Progenitor cell of endocrine pancreas (in vitro differentiated cells): ENCODE measurements around the gene ARHGEF18. TPM values are rescaled to one million over a fixed set of nuclear protein-coding genes. Genes with fewer than 3 reads are reported as not detected.
"Not testable (repeated sequence)": the region's sequence is repeated elsewhere in the genome, so short reads cannot be mapped to it uniquely, and the experiment has no call there.

Source experiments
- DNase-seq: peaks from one replicate; pipeline ENCODE4 v3.0.0; 2021; ENCODE audit warnings: low spot score; ENCODE audit not compliant: unreplicated experiment
- H3K27ac Mint-ChIP-seq: 2 replicates; pipeline ENCODE4 v1.8.0; 2021; ENCODE audit warnings: mild to moderate bottlenecking, moderate library complexity, mixed read lengths
- H3K27me3 Mint-ChIP-seq: 2 replicates; pipeline ENCODE4 v1.8.0; 2021; ENCODE audit warnings: mixed read lengths
- H3K36me3 Mint-ChIP-seq: 2 replicates; pipeline ENCODE4 v1.8.0; 2022; ENCODE audit warnings: mixed read lengths; ENCODE audit not compliant: insufficient read depth
- H3K4me1 Mint-ChIP-seq: 2 replicates; pipeline ENCODE4 v1.8.0; 2021; ENCODE audit warnings: low read depth, mixed read lengths
- H3K4me3 Mint-ChIP-seq: 2 replicates; pipeline ENCODE4 v1.8.0; 2021; ENCODE audit warnings: low read depth, mild to moderate bottlenecking, moderate library complexity, mixed read lengths
- H3K9me3 Mint-ChIP-seq: 2 replicates; pipeline ENCODE4 v1.8.0; 2021; ENCODE audit warnings: low read depth, mixed read lengths
- CTCF ChIP-seq: fragments of 200-600 bp; sonication (generic); IDR thresholded peaks from one replicate; pipeline ENCODE4 v1.5.0; 2021; ENCODE audit warnings: antibody characterized with exemption, mild to moderate bottlenecking; ENCODE audit not compliant: unreplicated experiment
- long read RNA-seq: library from polyadenylated mRNA; unstranded; transcript quantifications from one replicate; pipeline ENCODE4 v2.0.0, GENCODE V29; 2020
- total RNA-seq: library from RNA; stranded (reverse); gene quantifications from 2 replicates; pipeline ENCODE4 v1.2.1, GENCODE V29; 2021

ARHGEF18 gene
- 53.4 and 60.8 TPM in 2 replicates for total RNA-seq
- long read RNA-seq, partial matches to known transcripts: 0 of 3 reads
- long read RNA-seq, other reads (novel, unspliced or antisense): 3 of 3 reads

DNA sequence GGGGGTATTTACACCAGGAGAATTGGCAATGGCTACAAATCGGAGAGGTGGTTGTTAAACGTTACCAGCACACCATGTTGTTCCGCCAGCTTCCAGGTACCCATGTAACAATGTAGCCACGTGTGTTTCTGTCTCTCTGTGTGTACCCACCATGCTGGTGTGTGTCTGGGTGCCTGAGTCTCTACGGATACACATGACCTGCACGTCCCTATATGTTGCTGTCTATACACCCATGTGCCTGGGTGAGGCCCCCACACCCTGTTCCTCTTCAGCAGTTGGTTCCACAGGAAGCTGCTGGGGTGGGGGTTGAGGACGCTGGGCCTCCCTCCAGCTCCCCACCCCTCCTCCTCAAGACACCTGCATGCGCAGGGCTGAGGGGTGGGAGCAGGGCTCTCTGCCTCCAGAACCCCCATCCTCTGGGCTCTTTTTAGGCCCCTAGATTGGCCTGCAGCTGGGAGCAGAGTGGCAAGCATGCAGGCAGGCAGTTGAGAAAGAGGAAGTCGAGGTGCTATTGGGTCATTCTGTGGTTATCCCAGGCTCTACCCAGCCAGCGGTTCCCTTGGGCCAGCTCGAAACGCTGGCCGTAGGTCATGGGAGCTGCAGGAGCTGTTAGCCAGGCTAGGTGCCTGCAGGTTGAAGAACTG lies at the start of gene ARHGEF18:
Gene ARHGEF18 (plus strand): TSS at position 351 of the 644 bp plus-strand sequence. CDS start 13,954 bp downstream, outside the sequence.
- DNase-seq: no peak
- no peak for TF ChIP-seq CTCF
- H3K27me3 Mint-ChIP-seq: no peaks in the 10 kb centered on the region
- H3K27ac Mint-ChIP-seq: no peak within 1 kb of the TSS
- H3K4me1 Mint-ChIP-seq: peaks cover 6% of the 10 kb centered on the region
- no peaks in the 10 kb centered on the region for H3K36me3 Mint-ChIP-seq
- H3K9me3 Mint-ChIP-seq: peaks cover 6% of the 10 kb centered on the region
- no peak within 1 kb of the TSS for H3K4me3 Mint-ChIP-seq

DNA sequence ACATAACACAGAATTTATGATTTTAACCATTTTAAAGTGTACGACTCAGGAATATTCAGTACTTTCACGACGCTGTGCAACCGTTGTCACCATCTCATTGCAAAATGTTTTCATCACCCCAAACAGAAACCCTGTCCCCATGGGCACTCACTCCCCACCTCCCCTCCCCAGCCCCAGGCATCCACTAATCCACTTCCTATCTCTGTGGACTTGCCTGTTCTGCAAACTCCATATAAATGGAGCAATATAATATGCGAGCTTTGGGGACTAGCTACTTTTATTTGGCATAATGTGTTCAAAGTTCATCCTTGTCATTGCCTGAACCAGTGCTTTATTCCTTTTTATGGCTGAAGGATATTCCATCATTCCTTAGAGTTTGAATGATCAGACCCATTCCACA lies 47.2 kb upstream of the ARHGEF18 start:
- no peak overlapping the region for H3K4me3 Mint-ChIP-seq
- no peaks in the 10 kb centered on the region for H3K4me1 Mint-ChIP-seq
- peaks cover 7% of the 10 kb centered on the region for H3K27me3 Mint-ChIP-seq
- DNase-seq: no peak
- H3K36me3 Mint-ChIP-seq: no peaks in the 10 kb centered on the region
- no peak for TF ChIP-seq CTCF
- H3K9me3 Mint-ChIP-seq: no peaks in the 10 kb centered on the region
- no peak overlapping the region for H3K27ac Mint-ChIP-seq

DNA sequence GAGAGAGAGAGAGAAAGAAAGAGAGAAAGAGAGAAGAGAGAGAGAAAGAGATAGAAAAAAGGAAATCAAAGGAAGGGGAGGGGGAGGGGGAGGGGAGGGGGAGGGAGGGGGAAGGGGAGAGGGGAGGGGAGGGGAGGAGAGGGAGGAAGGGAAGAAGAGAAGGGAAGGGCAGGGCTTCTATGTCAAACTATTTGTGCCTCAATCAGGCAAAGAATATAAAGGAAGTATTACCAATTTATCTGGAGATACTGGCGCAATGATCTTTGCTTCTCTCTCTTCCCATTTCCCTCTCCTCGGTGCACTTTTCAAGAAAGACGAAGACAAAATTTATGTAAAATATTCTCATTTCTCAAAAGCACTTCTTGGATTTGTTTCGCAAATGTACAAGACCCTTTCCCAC lies 45.3 kb upstream of the ARHGEF18 start:
- Mint-ChIP-seq H3K27me3 (peaks cover 4% of the 10 kb centered on the region), H3K9me3 (no peaks in the 10 kb centered on the region), H3K27ac (no peak overlapping the region), H3K4me1 (no peaks in the 10 kb centered on the region), H3K4me3 (no peak overlapping the region), H3K36me3 (no peaks in the 10 kb centered on the region)
- no peak for DNase-seq
- TF ChIP-seq CTCF: no peak

GRCh38 chr19:7304200-7304599 lies 44.5 kb upstream of the ARHGEF18 start:
- TF ChIP-seq CTCF: no peak
- no peaks in the 10 kb centered on the region for H3K36me3 Mint-ChIP-seq
- H3K9me3 Mint-ChIP-seq: no peaks in the 10 kb centered on the region
- DNase-seq: no peak
- H3K4me3 Mint-ChIP-seq: no peak overlapping the region
- no peak overlapping the region for H3K27ac Mint-ChIP-seq
- no peaks in the 10 kb centered on the region for H3K4me1 Mint-ChIP-seq
- H3K27me3 Mint-ChIP-seq: peaks cover 4% of the 10 kb centered on the region

DNA sequence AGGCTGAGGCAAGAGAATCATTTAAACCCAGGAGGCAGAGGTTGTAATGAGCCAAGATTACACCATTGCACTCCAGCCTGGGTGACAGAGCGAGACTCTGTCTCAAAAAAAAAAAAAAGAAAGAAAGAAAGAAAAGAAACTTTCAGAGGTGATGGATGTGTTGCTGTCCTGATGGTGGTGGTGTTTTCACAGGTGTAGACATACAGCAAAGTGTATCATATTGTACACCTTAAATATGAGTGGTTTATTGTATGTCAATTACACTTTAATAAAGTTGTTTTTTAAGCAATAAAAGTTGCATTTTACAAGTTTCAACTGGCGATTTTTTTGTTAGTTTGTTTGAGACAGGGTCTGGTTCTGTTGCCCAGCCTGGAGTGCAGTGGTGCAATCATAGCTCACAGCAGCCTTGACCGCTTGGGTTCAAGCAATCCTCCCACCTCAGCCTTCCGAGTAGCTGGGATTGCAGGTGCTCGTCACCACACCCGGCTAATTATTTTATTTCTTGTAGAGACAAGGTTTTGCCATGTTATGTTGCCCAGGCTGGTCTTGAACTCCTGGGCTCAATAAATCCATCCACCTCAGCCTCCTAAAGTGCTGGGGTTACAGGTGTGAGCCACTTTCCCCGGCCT lies 41.0 kb upstream of the ARHGEF18 start:
- Mint-ChIP-seq H3K27me3 (no peaks in the 10 kb centered on the region), H3K9me3 (no peaks in the 10 kb centered on the region), H3K4me3 (no peak overlapping the region), H3K27ac (no peak overlapping the region), H3K36me3 (no peaks in the 10 kb centered on the region), H3K4me1 (no peaks in the 10 kb centered on the region)
- no peak for DNase-seq
- no peak for TF ChIP-seq CTCF

DNA sequence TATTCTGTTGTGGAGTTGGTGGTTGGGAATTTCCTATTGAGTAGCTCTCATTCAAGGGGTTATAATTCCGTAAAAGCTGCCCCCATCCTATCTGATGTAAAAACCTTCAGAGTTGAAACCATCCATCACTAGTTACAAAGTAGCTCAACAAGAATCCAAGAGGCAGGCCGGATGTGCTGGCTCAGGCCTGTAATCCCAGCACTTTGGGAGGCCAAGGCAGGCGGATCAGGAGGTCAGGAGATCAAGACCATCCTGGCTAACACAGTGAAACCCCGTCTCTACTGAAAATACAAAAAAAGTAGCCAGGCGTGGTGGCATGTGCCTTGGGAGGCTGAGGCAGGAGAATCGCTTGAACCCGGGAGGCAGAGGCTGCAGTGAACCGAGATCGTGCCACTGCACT lies 40.4 kb upstream of the ARHGEF18 start:
- not testable (repeated sequence) for H3K4me1 Mint-ChIP-seq, H3K27me3 Mint-ChIP-seq, H3K4me3 Mint-ChIP-seq, H3K36me3 Mint-ChIP-seq, H3K9me3 Mint-ChIP-seq, DNase-seq
- peak overlapping the region; percentile 68 for H3K27ac Mint-ChIP-seq
